HG03558 (cell line): ENCODE measurements around the gene CTAG1A.
"Not testable (repeated sequence)": the region's sequence is repeated elsewhere in the genome, so short reads cannot be mapped to it uniquely, and the experiment has no call there.

ENCODE experiments used
- ATAC-seq: cut with Tn5 transposase; IDR thresholded peaks from one replicate; pipeline ENCODE4 v1.9.1; 2021; ENCODE audit warnings: moderate number of reproducible peaks; ENCODE audit not compliant: unreplicated experiment; ENCODE audit errors: extremely low read depth

CTAG1A gene

GRCh38 chrX:154584585-154585183 is at the start of gene CTAG1A:
Gene CTAG1A (plus strand): TSS chrX:154585133. CDS start chrX:154585207, 74 bp downstream.
- ATAC-seq: not testable (repeated sequence)

GRCh38 chrX:154535892-154536291 is 49.0 kb upstream of the CTAG1A start:
- ATAC-seq: no peak

DNA sequence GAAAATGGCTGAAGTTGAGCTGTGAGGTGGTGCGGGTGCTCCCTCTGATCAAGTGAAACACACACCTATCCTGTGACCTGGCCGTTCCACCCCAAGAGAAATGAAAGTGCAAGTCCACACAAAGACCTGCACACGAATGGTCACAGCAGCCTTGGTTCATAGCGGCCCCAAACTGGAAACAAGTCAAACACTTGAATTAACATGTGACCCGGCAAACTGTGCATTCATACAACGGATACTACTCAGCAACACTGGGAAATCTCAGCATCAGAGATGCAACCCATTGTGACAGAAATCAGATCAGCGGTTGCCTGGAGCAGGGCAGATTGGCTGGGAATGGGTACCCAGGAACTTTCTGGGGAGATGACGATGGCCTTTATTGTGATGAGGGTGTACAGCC is 45.9 kb upstream of the CTAG1A start:
- no peak for ATAC-seq

DNA sequence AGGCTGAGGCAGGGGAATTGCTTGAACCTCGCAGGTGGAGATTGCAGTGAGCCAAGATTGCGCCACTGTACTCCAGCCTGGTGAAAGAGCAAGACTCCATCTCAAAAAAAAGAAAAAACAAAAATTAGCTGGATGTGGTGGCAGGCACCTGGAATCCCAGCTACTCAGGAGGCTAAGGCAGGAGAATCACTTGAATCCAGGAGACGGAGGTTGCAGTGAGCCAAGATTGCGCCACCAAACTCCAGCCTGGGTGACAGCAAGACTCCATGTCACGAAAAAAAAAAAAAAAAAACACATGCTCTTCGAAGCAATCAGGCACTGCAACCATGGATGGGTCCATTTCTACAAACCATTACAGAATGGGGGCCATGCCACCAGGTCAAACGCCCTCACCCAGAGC is 44.6 kb upstream of the CTAG1A start:
- ATAC-seq: not testable (repeated sequence)

DNA sequence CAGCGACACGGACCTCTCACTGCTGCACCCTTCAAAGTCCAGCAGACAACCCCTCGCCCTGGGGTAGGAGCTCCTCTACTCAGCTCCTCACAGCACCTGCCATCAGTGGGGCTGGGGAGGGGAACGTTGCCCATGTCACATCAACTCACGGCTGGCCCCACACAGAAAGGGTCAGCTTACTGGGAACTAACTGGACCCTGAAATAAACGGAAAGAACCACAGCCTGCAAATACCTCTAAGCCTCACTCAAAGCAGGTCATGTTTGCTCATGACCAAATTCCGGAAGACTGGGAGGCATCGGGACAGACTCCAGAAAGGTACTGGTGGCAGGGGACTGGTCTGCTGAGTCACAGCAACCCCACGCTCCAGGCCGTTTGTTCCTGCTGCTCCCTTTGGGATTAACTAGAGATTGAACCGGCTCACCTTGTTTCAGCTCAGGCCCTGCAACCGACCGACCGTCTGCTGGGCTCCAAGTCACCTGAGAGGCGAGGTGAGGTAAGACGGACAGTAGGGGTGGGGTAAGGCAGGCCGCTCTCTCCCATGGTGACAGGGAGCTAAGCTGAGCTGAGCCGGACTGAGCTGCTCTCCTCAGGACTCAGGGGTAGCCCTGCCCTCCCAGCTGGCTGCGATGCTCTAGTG is 43.9 kb upstream of the CTAG1A start:
- ATAC-seq: no peak

DNA sequence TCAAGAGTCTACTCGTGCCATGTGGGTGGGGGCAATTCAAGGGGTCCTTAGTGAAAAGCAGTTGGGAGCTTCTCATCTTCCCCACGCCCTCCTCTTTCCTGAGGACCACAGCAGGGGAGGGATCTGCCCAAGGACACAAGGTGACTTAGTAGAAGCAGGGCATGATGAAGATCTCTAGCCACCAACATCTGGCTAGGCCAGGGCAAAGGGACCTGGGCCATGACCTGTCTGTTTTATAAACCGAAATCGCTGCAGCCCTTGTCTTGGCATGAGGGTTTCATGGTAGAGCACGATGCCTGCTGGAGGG is 43.4 kb upstream of the CTAG1A start:
- no peak for ATAC-seq

DNA sequence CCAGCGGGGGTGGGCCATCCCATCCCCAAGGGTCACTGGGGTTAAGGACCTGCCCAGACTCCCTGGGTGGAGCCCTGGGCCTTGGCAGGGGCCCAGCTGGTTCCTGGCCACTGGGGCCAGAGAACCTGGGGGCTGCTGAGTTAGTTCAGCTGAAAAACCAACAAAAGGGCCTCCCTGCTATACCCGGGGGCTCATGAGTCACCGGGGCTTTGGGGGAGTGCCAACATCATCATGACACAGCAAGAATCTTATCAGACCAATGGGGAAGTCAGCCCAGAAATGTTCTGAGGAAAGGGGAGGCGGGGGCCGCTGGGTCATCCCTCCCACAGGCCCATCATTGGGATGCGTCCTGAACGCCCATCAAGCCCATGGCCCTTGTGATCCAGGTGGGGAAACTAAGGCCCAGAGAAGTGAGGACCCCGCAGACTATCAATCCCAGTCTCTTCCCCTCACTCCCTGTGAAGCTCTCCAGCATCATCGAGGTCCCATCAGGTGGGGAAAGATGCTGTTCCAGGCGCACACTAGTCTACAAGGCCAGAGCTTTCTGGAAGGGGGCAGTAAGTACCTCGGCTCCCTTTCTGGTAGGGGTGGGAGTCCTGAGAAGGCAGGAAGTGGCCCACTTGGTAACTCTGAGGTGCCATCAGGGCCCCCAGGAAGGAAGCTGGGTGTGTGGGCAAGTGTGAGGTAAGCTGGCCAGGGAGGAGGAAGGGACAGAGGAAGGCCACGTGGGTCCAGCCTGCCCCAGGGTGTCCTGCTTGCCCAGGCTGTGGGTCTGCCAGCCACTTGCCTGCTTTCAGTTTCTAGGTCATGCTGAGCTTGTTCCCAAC is 42.8 kb upstream of the CTAG1A start:
- no peak for ATAC-seq

GRCh38 chrX:154542723-154543424 is 42.1 kb upstream of the CTAG1A start:
- ATAC-seq: no peak

DNA sequence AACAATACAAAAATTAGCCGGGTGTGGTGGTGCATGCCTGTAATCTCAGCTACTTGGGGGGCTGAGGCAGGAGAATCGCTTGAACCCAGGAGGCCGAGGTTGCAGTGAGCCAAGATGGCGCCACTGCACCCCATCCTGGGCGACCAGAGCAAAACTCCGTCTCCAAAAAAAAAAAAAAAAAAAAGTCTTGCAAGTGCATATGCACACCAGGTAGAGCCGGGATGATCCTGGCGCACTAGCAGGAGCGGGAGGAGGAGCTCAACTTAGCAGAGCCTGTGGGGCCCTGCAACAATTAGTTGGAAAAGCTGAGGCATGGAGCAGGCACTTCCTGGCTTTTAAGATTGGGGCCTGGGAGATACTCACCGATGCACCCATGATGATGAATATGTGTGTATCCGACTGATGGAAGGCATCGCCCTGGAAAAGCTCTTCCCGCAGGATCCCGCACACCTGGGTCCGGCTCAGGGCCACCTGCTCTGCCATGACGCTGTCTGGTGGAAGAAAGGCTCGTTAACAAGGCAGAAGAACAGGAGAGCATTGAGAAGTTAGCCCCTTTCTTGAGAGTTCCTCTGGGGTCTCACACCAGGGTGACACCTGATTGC is 39.2 kb upstream of the CTAG1A start:
- no peak for ATAC-seq

DNA sequence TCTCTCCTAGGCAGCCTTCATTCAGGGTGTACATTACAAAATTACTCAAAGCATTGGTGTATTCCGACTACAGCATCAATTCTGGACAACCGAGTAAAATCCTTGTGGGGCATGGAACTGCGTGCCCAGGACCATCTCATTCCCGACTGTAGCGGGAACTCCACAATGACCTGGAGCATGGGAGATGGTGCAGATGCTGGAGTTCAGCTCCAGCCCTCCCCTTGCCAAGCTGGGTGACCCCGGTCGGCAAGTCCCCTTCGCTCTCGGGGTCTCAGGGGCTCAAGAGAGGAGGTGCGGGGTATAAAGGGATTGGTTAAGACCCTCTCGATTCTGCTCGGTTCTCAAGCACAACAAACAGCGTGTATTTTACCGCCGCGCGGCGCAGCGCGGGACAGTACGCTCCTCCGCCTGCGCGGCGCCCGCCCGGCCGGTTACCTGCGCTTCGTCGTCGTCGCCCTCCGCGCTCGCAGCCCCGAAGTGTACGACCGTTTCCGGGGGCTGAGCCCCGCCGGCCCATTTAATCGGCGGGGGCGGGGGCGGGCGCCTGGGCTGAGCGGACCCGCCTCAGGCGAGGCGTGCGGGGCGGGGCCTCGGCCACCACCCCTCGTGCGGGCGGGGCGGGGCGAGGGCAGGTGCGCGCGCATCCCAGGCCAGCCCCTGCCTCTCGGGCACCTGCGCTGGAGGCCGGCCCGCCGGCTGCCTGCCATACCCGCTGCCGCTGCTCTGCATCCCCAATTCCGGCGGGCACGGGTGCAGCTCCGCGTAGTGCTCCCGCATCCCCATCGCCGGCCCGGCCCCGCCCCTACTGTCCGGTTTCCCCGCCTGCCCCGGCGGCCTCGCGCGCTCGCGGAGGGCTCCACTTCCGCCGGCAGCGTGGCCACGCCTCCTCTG is 38.3 kb upstream of the CTAG1A start, which contains the start of gene G6PD:
G6PD (minus strand) TSS at position 493 of the 891 bp plus-strand sequence. CDS start 691 bp downstream, outside the sequence.
- ATAC-seq: peak; percentile 19

DNA sequence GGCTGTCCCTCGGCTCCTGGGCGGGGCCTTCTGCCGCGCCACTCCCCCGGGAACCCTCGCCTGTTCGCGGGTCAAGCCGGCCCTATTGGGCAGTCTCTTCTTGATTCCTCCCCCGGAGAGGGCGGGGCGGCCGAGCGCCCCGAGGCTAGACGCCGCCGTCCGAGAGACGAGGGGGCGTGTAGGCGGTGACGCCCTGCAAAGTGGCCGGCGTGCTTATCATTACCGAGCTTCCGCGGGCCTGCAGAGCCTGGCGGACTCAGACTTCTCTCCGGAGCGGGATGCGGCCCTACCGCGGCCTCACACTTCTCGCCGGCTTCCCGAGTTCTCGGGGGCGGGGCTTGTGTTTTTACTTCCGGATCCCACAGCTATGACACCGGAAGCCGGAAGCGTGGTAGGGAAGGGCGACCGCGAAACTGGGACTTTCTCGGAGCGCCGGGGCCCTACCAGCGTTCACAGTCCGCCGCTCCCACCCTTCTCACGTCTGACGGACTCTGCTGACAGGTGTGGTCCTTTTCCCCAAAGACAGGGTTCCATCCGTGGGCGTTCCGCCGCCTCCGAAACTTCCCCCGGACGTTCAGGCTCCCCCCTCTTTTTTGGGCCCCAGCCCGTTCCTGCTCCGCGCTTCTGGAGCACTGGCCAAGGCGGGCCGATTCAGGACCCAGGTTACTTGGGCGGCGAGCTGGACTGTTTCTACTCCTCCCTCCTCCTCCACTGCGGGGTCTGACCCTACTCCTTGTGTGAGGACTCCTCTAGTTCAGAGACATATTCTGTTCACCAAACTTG is 37.5 kb upstream of the CTAG1A start, which contains the start of gene IKBKG:
IKBKG (plus strand) TSS at position 376 of the 783 bp plus-strand sequence. CDS start 4,383 bp downstream, outside the sequence.
- ATAC-seq: peak; percentile 71

DNA sequence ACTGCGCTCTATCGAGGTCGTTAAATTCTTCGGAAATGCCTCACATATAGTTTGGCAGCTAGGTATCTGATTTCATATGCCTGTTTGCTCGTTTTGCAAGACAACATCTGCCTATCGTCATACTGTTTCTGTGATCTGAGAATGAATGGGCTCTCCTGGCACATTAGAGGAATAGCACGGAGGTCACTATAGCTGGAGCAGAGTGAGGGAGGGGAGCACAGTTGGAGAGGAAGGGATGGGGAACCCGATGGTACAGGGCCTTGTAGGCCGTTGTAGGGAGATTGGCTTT is 37.0 kb upstream of the CTAG1A start:
- ATAC-seq: no peak

DNA sequence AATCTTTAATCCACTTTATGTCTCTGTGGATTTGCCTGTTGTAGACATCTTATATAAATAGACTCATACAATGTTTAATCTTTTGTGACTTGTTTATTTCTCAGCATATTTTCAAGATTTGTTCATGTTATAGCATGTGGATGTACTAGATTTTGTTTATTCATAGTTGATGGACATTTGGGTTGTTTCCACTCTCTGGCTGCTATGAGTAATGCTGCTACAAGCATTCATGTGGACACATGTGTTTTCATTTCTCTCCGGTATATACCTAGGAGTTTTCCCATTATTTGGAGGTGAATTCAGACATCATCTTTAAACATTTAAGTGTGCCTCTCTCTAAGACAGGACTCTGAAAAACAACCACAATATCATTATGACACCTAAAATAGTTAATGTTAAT is 35.2 kb upstream of the CTAG1A start:
- no peak for ATAC-seq

DNA sequence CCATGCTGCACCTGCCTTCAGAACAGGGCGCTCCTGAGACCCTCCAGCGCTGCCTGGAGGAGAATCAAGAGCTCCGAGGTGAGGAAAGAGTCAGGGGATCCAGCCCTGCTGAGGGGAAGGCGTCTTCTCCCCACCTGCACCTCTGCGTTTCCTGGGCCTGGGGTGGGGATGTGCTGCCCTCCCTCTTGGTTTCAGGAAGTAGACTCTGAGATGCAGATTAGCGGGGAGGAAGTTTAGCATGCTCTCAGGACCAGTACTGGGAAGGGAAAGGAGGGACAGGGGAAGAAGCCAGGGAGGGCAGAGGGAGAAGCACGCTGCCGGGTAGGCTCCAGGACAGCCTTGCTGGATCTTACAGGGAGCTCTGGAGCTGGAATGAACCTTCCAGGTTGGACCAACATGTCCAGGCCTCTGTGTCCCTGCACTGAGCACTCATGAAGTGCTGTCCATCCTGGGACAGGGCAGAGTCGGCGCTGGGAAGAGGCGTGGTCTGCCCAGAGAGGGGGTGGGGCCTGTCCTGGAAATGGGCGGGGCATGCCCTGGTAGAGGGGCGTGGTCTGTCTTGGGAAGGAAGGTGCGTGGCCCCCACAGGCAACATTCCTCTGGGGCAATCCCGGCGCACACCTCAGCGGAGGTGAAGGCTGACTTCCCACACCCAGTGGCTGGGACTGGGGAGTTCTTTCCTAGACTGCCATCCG is 32.7 kb upstream of the CTAG1A start:
- ATAC-seq: not testable (repeated sequence)

DNA sequence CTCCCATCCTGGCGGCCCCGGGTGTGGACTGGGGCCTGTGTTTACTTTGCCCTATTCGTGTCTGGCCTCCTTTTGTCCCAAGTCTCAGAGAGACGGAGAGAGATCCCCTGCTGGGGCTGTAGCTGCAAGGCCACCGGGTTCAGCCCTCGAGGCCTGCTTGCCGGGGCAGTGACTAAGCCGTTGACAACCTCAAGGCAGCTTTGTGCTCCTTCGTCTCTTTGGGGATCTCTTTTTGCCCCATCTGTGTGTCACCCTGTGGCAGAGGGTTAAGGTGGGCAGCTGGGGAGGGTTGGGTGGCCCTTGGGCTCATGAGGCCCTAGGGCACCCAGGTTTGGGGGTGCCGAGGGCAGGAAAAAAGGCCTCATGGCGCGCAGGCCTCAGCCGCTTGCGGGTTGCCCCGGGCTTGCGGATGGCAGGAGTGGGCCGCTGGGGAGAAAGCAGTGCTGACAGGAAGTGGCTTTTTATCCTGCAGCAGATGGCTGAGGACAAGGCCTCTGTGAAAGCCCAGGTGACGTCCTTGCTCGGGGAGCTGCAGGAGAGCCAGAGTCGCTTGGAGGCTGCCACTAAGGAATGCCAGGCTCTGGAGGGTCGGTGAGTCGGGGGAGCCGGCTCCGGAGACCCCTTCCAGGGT is 26.8 kb upstream of the CTAG1A start:
- not testable (repeated sequence) for ATAC-seq

GRCh38 chrX:154558896-154559295 is 26.0 kb upstream of the CTAG1A start:
- ATAC-seq: not testable (repeated sequence)

- ATAC-seq: not testable (repeated sequence)
Observed at GRCh38 chrX:154560326-154560725, 24.6 kb upstream of the CTAG1A start.

DNA sequence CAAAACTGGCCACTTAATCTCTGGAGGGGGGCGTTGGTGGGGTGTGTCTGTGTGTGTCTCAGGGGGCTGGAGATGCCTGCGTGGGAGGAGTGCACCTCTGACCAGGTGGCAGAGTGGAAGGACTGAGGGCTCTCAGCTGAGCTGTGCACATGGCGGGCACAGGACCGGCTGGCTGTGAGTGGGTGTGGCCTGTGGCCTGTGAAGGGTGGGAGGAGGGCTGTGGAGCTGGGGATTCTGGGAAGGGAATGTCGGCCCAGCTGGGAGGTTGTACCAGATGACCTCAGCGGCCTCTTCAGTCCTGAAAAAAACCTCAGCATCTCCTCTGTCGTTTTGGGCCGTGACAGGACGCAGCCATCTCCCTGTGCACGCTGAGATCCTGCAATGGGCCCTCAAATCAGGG is 22.6 kb upstream of the CTAG1A start:
- not testable (repeated sequence) for ATAC-seq
